Uterus (tissue), 4 donors: ENCODE data around the gene BPIFA2. TPM values are rescaled to one million over a fixed set of nuclear protein-coding genes. Genes with fewer than 3 reads are reported as not detected.
"Not testable (repeated sequence)": the region's sequence is repeated elsewhere in the genome, so short reads cannot be mapped to it uniquely, and the experiment has no call there.

Experiments
- DNase-seq, 2 donors: peaks; one replicate each; pipeline ENCODE4 v3.0.0-alpha.2; 2019 to 2020
- H3K27ac ChIP-seq, 2 donors: fragments of 200-600 bp; sonication (generic); 1 replicate in 1 of 2; 2 replicates in 1 of 2; pipeline ENCODE4 v1.5.1; 2016 to 2018
- H3K27me3 ChIP-seq, 2 donors: fragments of 200-600 bp; sonication (generic); one replicate each; pipeline ENCODE4 v1.5.1; 2018 to 2019; ENCODE audit warnings: control low read depth in 1 of 2
- H3K36me3 ChIP-seq, 2 donors: fragments of 200-600 bp; sonication (generic); one replicate each; pipeline ENCODE4 v1.5.1; 2019; ENCODE audit warnings: control low read depth in 1 of 2
- H3K4me1 ChIP-seq, 2 donors: fragments of 200-600 bp; sonication (generic); one replicate each; pipeline ENCODE4 v1.5.1; 2018 to 2019; ENCODE audit warnings: control low read depth in 1 of 2
- H3K4me3 ChIP-seq, 2 donors: fragments of 200-600 bp; sonication (generic); 1 replicate in 1 of 2; 2 replicates in 1 of 2; pipeline ENCODE4 v1.5.1; 2018 to 2019; ENCODE audit warnings: mild to moderate bottlenecking in 1 of 2
- H3K9me3 ChIP-seq, 2 donors: fragments of 200-600 bp; sonication (generic); one replicate each; pipeline ENCODE4 v1.5.1; 2019; ENCODE audit warnings: control low read depth in 1 of 2
- POLR2A ChIP-seq, 2 donors: fragments of 450-650 bp; IDR thresholded peaks; one replicate each; pipeline ENCODE4 v1.6.1; 2016; ENCODE audit warnings: antibody characterized with exemption in 2 of 2, mild to moderate bottlenecking in 1 of 2, moderate library complexity in 1 of 2
- intact Hi-C: fragments of 100-400 bp; cut with DNase I; formaldehyde crosslinking; loops from one replicate; pipeline ENCODE4 v1.15.1; 2023; ENCODE audit warnings: low total_unique reads
- total RNA-seq, 4 donors: library from RNA; depleted of rRNA in 3 of 4; stranded (reverse); fragments of >200 nt in 3 of 4; gene quantifications; one replicate each; pipeline versions ENCODE4 v1.1.0 to v1.2.4, GENCODE V29; 2014 to 2023
- TF ChIP-seq, protein P1 (sequence below), 4 experiments: fragments of 200-600 bp in 2 of 4; fragments of 450-650 bp in 2 of 4; sonication (generic) in 2 of 4; IDR thresholded peaks; one replicate each; pipeline ENCODE4 v1.5.1; 2016 to 2019; ENCODE audit warnings: antibody characterized with exemption in 4 of 4, mild to moderate bottlenecking in 2 of 4, moderate library complexity in 1 of 4
- donor health status: DM: yes; HTN: yes; CAD: no.

Gene BPIFA2
- total RNA-seq, 4 donors from 2014 or later, result not detected

DNA sequence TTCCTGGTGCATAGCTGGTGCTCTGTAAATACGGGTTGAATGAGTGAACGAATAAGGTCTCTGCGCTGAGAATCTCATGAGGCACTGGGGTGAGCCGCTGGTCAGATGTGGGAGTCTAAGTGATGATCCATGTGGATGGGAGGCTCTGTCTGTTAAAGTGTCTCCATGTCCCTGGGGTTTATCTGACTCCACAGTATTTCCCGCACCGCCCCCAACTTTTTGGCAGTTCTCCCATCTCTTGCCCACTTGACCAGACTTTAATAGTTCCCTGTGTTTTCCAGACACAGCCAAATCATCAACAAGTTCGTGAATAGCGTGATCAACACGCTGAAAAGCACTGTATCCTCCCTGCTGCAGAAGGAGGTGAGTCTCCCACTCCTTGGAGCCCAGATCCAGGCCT lies 9.9 kb downstream of the BPIFA2 start:
- no peak for DNase-seq
- no peaks in the 10 kb centered on the region for H3K4me1 ChIP-seq
- no peaks in the 10 kb centered on the region for H3K9me3 ChIP-seq
- H3K36me3 ChIP-seq, result no peaks in the 10 kb centered on the region
- intact Hi-C loops, result no loop called here
- no peaks in the 10 kb centered on the region for H3K27me3 ChIP-seq
- H3K4me3 ChIP-seq, result no peak overlapping the region
- no peak overlapping the region for H3K27ac ChIP-seq
- TF ChIP-seq, protein P1, sequence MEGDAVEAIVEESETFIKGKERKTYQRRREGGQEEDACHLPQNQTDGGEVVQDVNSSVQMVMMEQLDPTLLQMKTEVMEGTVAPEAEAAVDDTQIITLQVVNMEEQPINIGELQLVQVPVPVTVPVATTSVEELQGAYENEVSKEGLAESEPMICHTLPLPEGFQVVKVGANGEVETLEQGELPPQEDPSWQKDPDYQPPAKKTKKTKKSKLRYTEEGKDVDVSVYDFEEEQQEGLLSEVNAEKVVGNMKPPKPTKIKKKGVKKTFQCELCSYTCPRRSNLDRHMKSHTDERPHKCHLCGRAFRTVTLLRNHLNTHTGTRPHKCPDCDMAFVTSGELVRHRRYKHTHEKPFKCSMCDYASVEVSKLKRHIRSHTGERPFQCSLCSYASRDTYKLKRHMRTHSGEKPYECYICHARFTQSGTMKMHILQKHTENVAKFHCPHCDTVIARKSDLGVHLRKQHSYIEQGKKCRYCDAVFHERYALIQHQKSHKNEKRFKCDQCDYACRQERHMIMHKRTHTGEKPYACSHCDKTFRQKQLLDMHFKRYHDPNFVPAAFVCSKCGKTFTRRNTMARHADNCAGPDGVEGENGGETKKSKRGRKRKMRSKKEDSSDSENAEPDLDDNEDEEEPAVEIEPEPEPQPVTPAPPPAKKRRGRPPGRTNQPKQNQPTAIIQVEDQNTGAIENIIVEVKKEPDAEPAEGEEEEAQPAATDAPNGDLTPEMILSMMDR (IDR thresholded peaks at IDR 0.05), result no peak
- TF ChIP-seq POLR2A (IDR thresholded peaks at IDR 0.05), result no peak

DNA sequence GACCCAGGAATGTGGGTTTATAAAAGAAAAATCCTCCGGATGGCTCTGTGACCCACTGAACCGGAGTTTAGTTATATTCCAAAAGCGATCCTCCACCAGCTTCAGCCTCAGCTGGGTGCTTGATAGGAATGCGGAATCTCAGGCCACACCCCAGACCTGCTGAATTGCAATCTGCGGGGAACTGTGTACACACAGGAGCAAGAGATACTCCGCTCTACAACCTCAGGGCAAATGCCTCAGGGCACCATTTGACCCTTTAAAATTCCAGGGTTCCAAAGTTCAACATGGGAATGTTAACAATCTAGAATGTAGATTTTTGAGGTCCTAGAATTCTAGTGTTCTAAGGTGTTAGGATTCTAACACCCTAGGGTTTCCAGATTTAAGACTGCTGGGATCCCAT lies 10.8 kb downstream of the BPIFA2 start:
- no peaks in the 10 kb centered on the region for H3K9me3 ChIP-seq
- no peaks in the 10 kb centered on the region for H3K27me3 ChIP-seq
- intact Hi-C loops, result no loop called here
- H3K4me3 ChIP-seq, result no peak overlapping the region
- no peak overlapping the region for H3K27ac ChIP-seq
- TF ChIP-seq, protein P1 (IDR thresholded peaks at IDR 0.05), result no peak
- no peak for TF ChIP-seq POLR2A (IDR thresholded peaks at IDR 0.05)
- H3K4me1 ChIP-seq, result no peaks in the 10 kb centered on the region
- H3K36me3 ChIP-seq, result no peaks in the 10 kb centered on the region
- no peak for DNase-seq

DNA sequence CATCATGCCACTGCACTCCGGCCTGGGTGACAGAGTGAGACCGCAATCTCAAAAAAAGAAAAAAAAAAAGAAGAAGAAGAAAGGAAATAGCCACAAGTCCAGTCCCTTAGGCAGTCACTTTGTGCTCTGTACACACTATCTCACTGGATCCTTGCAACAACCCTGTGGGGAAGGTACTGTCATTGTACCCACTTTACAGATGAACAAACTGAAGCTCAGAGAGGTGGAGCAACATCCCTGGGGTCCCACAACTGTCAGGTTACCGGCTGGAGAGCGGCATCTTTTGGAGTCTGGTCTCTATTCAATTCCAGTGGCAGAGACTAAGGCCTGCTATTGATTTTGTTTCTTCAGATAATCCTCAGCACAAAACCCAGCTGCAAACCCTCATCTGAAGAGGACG lies 12.2 kb downstream of the BPIFA2 start:
- H3K4me1 ChIP-seq, result no peaks in the 10 kb centered on the region
- no peaks in the 10 kb centered on the region for H3K27me3 ChIP-seq
- no peak for DNase-seq
- H3K9me3 ChIP-seq, result no peaks in the 10 kb centered on the region
- intact Hi-C loops, result no loop called here
- no peak overlapping the region for H3K4me3 ChIP-seq
- no peak for TF ChIP-seq POLR2A (IDR thresholded peaks at IDR 0.05)
- no peaks in the 10 kb centered on the region for H3K36me3 ChIP-seq
- H3K27ac ChIP-seq, result no peak overlapping the region

DNA sequence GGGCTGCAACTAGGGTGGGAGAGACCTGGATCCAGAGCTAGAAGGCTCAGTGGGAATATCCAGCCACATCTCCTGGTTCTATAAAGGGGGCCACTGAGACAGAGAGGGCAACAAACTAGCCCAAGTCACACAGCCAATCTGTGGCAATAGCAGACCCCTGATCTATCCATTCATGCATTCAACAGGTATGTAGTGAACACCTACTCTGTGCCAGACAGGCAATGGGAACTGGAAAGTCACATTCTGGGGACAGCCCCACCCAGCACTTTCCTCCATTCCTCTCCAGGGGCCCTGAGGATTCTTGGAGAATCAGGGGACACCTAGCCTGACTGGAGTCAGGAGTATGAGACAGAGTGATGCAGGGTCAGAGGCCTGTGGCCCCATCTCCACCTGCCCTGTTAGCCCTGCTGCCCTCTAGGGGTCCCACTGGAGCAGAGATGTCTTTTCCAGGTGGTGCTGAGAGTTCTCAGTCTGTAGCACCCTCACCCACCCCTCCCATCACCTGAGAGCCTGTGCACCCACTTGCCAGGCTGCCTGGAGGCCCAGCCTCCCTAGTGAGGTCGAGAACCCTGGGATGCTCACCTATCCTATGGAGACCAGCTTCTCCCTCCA lies 13.6 kb downstream of the BPIFA2 start:
- TF ChIP-seq, protein P1 (IDR thresholded peaks at IDR 0.05), result no peak
- no peak for TF ChIP-seq POLR2A (IDR thresholded peaks at IDR 0.05)
- DNase-seq, result no peak
- Histone ChIP-seq H3K36me3 (no peaks in the 10 kb centered on the region), H3K4me3 (no peak overlapping the region), H3K4me1 (no peaks in the 10 kb centered on the region), H3K9me3 (no peaks in the 10 kb centered on the region), H3K27ac (no peak overlapping the region), H3K27me3 (no peaks in the 10 kb centered on the region)
- intact Hi-C loops, result no loop called here

DNA sequence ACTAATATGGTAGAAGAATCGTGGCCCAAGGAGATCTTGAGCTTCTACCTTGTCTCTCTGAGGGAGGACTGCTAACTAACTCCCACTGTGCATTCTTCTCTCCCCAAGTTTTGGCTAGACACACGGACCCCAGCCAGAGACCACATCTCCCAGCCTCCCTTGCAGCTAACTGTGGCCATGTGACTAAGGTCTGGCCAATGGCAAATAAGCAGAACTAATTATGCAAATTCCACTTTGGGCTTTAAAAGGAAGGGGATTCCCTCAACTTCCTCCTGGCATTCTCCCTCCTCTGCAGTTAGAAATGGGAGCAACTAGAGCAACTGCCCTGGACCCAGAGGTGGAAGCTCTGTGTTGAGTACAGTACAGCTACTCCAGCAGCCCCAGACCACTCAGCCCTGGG lies 15.4 kb downstream of the BPIFA2 start:
- no peaks in the 10 kb centered on the region for H3K9me3 ChIP-seq
- intact Hi-C loops, result no loop called here
- no peaks in the 10 kb centered on the region for H3K4me1 ChIP-seq
- H3K27ac ChIP-seq, result no peak overlapping the region
- H3K36me3 ChIP-seq, result no peaks in the 10 kb centered on the region
- no peaks in the 10 kb centered on the region for H3K27me3 ChIP-seq
- TF ChIP-seq, protein P1 (IDR thresholded peaks at IDR 0.05), result no peak
- TF ChIP-seq POLR2A (IDR thresholded peaks at IDR 0.05), result no peak
- no peak for DNase-seq
- H3K4me3 ChIP-seq, result no peak overlapping the region

DNA sequence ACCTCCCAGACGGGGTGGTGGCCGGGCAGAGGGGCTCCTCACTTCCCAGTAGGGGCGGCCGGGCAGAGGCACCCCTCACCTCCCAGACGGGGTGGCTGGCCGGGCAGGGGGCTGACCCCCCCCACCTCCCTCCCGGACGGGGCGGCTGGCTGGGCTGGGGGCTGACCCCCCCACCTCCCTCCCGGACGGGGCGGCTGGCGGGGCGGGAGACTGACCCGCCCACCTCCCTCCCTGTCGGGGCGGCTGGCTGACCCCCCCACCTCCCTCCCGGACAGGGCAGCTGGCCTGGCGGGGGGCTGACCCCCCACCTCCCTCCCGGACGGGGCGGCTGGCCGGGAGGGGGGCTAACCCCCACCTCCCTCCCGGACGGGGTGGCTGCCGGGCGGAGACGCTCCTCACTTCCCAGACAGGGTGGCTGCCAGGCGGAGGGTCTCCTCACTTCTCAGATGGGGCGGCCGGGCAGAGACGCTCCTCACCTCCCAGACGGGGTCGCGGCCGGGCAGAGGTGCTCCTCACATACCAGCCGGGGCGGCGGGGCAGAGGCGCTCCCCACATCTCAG lies 17.2 kb downstream of the BPIFA2 start:
- H3K4me1 ChIP-seq, H3K36me3 ChIP-seq, H3K27me3 ChIP-seq, DNase-seq, H3K4me3 ChIP-seq, H3K9me3 ChIP-seq, H3K27ac ChIP-seq, intact Hi-C loops: not testable (repeated sequence)
